Panc1 (cell line): Measurements from ENCODE around the gene PHACTR2. TPM values are rescaled to one million over a fixed set of nuclear protein-coding genes. Genes with fewer than 3 reads are reported as not detected.

Source experiments
- ATAC-seq: fragments of 200-7000 bp; cut with Tn5 transposase; 2 replicates; pipeline ENCODE4 v1.9.1; 2020; ENCODE audit warnings: mild to moderate bottlenecking, moderate library complexity
- BruUV-seq: library from RNA; stranded (reverse); fragments of 400-500 nt; replicated peaks from 2 replicates; lab custom pipeline; 2021; lab: Mats Ljungman, UMichigan
- CTCF ChIA-PET: fragments of 300-600 bp; sonication (Branson Sonifier 250); formaldehyde crosslinking; loops from one replicate; lab custom pipeline; 2022; ENCODE audit warnings: antibody characterized with exemption; lab: Charles Lee
- POLR2A ChIA-PET: fragments of 300-600 bp; sonication (Branson Sonifier 250); formaldehyde crosslinking; loops from one replicate; lab custom pipeline; 2022; ENCODE audit warnings: antibody characterized with exemption; lab: Charles Lee
- DNase-seq: peaks from one replicate; pipeline ENCODE4 v3.0.0-alpha.2; 2010; ENCODE audit warnings: low read depth, low spot score
- H3K27ac ChIP-seq: 2 replicates; pipeline ENCODE4 v1.5.1; 2011; ENCODE audit warnings: mild to moderate bottlenecking, low read length, inconsistent platforms
- H3K27me3 ChIP-seq: fragments of 200-500 bp; sonication (Bioruptor generic); 2 replicates; pipeline ENCODE4 v1.6.0; 2014; ENCODE audit warnings: low read length, inconsistent platforms; ENCODE audit not compliant: control insufficient read depth, insufficient read depth
- H3K36me3 ChIP-seq: fragments of 200-500 bp; sonication (Bioruptor generic); 2 replicates; pipeline ENCODE4 v1.5.1; 2014; ENCODE audit warnings: inconsistent platforms, mild to moderate bottlenecking, low read length, moderate library complexity; ENCODE audit not compliant: control insufficient read depth, insufficient read depth
- H3K4me1 ChIP-seq: 2 replicates; pipeline ENCODE4 v1.5.1; 2011; ENCODE audit warnings: inconsistent platforms, mild to moderate bottlenecking, low read length, moderate library complexity; ENCODE audit not compliant: control insufficient read depth, insufficient read depth
- H3K4me3 ChIP-seq, 2 experiments: 2 replicates each; pipeline ENCODE4 v1.5.1; 2011 to 2012; ENCODE audit warnings: low read depth in 2 of 2, low read length in 2 of 2, mild to moderate bottlenecking in 2 of 2, inconsistent platforms in 1 of 2, moderate library complexity in 1 of 2
- H3K9me3 ChIP-seq: fragments of 200-500 bp; sonication (Bioruptor generic); 2 replicates; pipeline ENCODE4 v1.5.1; 2014; ENCODE audit warnings: low read depth, mild to moderate bottlenecking, inconsistent platforms, low read length, moderate library complexity; ENCODE audit not compliant: control insufficient read depth, insufficient read depth
- POLR2AphosphoS5 ChIP-seq: IDR thresholded peaks from 2 replicates; pipeline ENCODE4 v1.6.1; 2012; ENCODE audit warnings: mild to moderate bottlenecking, low read depth, low read length, moderate library complexity
- SIN3A ChIP-seq: IDR thresholded peaks from 2 replicates; pipeline ENCODE4 v1.6.1; 2012; ENCODE audit warnings: low read depth, mild to moderate bottlenecking, low read length, moderate library complexity, borderline replicate concordance; ENCODE audit not compliant: insufficient read depth
- TCF7L2 ChIP-seq: IDR thresholded peaks from 2 replicates; pipeline ENCODE4 v1.6.1; 2011; ENCODE audit warnings: mild to moderate bottlenecking, low read depth, low read length, inconsistent platforms
- in situ Hi-C: cut with HindIII; loops from 2 replicates; pipeline ENCODE4 v1.10.0; 2016; ENCODE audit warnings: low sequenced_read_pairs, low pct_unique_long_range_greater_than_20kb
- intact Hi-C: fragments of 100-400 bp; cut with micrococcal nuclease; formaldehyde crosslinking; loops from one replicate; pipeline ENCODE4 v1.10.0; 2022; ENCODE audit not compliant: unreplicated experiment
- total RNA-seq: library from RNA; stranded (reverse); gene quantifications from one replicate; pipeline ENCODE4 v1.2.1, GENCODE V29; 2021; ENCODE audit not compliant: unreplicated experiment
- TF ChIP-seq, protein P1 (sequence below): fragments of 450-650 bp; IDR thresholded peaks from 2 replicates; pipeline ENCODE4 v1.5.1; 2017; ENCODE audit warnings: mild to moderate bottlenecking
- TF ChIP-seq, protein P2 (sequence below), 2 experiments: IDR thresholded peaks; 2 replicates each; pipeline ENCODE4 v1.6.1; 2011 to 2012; ENCODE audit warnings: low read depth in 2 of 2, control low read depth in 1 of 2, low read length in 1 of 2, mild to moderate bottlenecking in 1 of 2, moderate library complexity in 1 of 2; ENCODE audit not compliant: insufficient read depth in 1 of 2

The PHACTR2 gene
- total RNA-seq, 1 experiment from 2014 or later, result 59.9 TPM

DNA sequence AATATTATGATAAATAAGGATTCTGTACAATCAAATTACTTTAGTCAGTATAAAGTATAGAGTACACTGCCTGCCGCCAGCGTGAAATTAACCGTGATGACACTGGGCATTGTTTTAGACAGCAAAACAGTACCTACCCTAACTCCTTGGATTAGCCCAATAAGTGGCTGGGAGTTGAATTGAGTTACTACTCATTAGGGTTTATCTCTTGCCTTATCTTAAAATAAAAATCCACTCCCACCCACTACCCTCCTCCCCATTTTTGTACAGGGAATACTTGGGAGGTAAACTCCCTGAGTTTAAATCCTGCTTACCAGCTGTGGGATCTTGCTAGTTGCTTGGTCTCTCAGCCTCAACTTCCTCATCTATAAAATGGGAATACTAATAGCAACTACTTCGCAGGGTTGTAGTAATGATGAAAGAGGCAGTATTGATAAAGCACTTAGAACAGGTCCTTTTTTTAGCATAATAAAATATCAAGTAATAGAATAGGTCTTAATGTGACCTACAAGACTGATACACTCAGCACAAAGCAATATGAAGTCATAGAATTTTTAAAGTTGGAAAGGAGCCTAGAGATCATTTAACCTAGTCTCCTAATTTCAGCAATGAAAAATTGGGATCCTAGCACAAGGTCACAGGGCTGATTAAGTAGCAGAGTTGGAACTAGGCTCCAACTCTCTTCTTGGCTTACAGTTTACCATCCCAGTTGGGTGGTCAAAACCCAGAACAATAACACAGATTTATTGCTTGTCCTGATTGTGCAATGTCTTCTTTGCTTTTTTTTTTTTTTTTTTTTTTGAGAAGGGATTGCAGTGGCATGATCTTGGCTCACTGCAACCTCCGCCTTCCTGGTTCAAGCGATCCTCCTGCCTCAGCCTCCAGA is 23.8 kb downstream of the PHACTR2 start:
- CTCF ChIA-PET, result no interaction called here
- Histone ChIP-seq H3K4me1 (peaks cover 14% of the 10 kb centered on the region; the same call in 1 of the 2 replicates), H3K4me3 (no peak overlapping the region), H3K9me3 (no peaks in the 10 kb centered on the region), H3K27ac (no peak overlapping the region), H3K27me3 (no peaks in the 10 kb centered on the region), H3K36me3 (no peaks in the 10 kb centered on the region)
- in situ Hi-C loops, result no loop called here
- no peak for ATAC-seq
- intact Hi-C loops, result no loop called here
- no TSS peak for BruUV-seq
- no peak for DNase-seq
- TF ChIP-seq TCF7L2 (no peak), SIN3A (no peak), POLR2AphosphoS5 (no peak)
- TF ChIP-seq, protein P1, sequence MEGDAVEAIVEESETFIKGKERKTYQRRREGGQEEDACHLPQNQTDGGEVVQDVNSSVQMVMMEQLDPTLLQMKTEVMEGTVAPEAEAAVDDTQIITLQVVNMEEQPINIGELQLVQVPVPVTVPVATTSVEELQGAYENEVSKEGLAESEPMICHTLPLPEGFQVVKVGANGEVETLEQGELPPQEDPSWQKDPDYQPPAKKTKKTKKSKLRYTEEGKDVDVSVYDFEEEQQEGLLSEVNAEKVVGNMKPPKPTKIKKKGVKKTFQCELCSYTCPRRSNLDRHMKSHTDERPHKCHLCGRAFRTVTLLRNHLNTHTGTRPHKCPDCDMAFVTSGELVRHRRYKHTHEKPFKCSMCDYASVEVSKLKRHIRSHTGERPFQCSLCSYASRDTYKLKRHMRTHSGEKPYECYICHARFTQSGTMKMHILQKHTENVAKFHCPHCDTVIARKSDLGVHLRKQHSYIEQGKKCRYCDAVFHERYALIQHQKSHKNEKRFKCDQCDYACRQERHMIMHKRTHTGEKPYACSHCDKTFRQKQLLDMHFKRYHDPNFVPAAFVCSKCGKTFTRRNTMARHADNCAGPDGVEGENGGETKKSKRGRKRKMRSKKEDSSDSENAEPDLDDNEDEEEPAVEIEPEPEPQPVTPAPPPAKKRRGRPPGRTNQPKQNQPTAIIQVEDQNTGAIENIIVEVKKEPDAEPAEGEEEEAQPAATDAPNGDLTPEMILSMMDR, result no peak
- TF ChIP-seq, protein P2, sequence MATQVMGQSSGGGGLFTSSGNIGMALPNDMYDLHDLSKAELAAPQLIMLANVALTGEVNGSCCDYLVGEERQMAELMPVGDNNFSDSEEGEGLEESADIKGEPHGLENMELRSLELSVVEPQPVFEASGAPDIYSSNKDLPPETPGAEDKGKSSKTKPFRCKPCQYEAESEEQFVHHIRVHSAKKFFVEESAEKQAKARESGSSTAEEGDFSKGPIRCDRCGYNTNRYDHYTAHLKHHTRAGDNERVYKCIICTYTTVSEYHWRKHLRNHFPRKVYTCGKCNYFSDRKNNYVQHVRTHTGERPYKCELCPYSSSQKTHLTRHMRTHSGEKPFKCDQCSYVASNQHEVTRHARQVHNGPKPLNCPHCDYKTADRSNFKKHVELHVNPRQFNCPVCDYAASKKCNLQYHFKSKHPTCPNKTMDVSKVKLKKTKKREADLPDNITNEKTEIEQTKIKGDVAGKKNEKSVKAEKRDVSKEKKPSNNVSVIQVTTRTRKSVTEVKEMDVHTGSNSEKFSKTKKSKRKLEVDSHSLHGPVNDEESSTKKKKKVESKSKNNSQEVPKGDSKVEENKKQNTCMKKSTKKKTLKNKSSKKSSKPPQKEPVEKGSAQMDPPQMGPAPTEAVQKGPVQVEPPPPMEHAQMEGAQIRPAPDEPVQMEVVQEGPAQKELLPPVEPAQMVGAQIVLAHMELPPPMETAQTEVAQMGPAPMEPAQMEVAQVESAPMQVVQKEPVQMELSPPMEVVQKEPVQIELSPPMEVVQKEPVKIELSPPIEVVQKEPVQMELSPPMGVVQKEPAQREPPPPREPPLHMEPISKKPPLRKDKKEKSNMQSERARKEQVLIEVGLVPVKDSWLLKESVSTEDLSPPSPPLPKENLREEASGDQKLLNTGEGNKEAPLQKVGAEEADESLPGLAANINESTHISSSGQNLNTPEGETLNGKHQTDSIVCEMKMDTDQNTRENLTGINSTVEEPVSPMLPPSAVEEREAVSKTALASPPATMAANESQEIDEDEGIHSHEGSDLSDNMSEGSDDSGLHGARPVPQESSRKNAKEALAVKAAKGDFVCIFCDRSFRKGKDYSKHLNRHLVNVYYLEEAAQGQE (IDR thresholded peaks at IDR 0.05; ENCODE audit: insufficient read depth in 1 of 2, low read depth in 2 of 2, low read length in 1 of 2), result no peak
- POLR2A ChIA-PET, result no interaction called here

DNA sequence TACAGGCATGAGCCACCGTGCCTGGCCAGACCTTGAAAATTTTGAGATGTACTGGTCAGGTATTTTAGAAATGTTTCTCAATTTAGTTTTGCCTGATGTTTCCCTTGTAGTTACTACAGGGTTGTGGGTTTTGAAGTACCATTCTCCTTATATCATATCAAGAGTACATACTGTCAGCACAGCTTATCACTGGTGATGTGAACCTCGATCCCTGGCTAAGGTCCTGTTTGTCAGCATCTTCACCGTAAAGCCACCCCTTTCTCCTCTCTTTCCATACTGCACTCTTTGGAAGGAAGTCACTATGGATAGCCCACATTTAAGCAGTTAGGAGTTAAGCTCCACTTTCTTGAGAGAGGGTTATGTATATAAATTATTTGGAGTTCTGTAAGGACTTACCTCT is 27.8 kb downstream of the PHACTR2 start:
- H3K27ac ChIP-seq, result no peak overlapping the region
- H3K4me3 ChIP-seq, result no peak overlapping the region
- no peaks in the 10 kb centered on the region for H3K27me3 ChIP-seq
- H3K4me1 ChIP-seq, result peaks cover 10% of the 10 kb centered on the region; the same call in 1 of the 2 replicates
- ATAC-seq (no peak), DNase-seq (no peak)
- ChIA-PET CTCF (no interaction called here), POLR2A (no interaction called here)
- in situ Hi-C loops (no loop called here), intact Hi-C loops (no loop called here)
- H3K9me3 ChIP-seq, result no peaks in the 10 kb centered on the region
- no peaks in the 10 kb centered on the region for H3K36me3 ChIP-seq
- BruUV-seq, result no TSS peak
- TF ChIP-seq, protein P1, result no peak
- TF ChIP-seq SIN3A, result no peak
- TF ChIP-seq TCF7L2, result no peak
- no peak for TF ChIP-seq POLR2AphosphoS5
- TF ChIP-seq, protein P2 (IDR thresholded peaks at IDR 0.05; ENCODE audit: insufficient read depth in 1 of 2, low read depth in 2 of 2, low read length in 1 of 2), result no peak
